Skeletal muscle satellite cell (primary cell): ENCODE measurements around the gene OOSP4A.

Experiments
- H3K27me3 ChIP-seq: 2 replicates; pipeline ENCODE4 v1.7.0; 2013; ENCODE audit warnings: low read length; ENCODE audit not compliant: control insufficient read depth, insufficient read depth
- H3K36me3 ChIP-seq: 2 replicates; pipeline ENCODE4 v1.7.0; 2013; ENCODE audit warnings: mild to moderate bottlenecking, control low read depth, low read length; ENCODE audit not compliant: insufficient read depth
- H3K4me1 ChIP-seq: 2 replicates; pipeline ENCODE4 v1.7.0; 2013; ENCODE audit warnings: low read length; ENCODE audit not compliant: control insufficient read depth, insufficient read depth
- H3K4me2 ChIP-seq: 2 replicates; pipeline ENCODE4 v1.7.0; 2013; ENCODE audit warnings: mild to moderate bottlenecking, low read length
- H3K4me3 ChIP-seq: 2 replicates; pipeline ENCODE4 v1.7.0; 2013; ENCODE audit warnings: low read length
- H3K9ac ChIP-seq: 2 replicates; pipeline ENCODE4 v1.7.0; 2013; ENCODE audit warnings: mild to moderate bottlenecking, low read depth, low read length, moderate library complexity
- H3K9me3 ChIP-seq: replicated peaks from 2 replicates; pipeline ENCODE4 v1.7.0; 2013; ENCODE audit warnings: mild to moderate bottlenecking, control low read depth, low read length

Gene OOSP4A

DNA sequence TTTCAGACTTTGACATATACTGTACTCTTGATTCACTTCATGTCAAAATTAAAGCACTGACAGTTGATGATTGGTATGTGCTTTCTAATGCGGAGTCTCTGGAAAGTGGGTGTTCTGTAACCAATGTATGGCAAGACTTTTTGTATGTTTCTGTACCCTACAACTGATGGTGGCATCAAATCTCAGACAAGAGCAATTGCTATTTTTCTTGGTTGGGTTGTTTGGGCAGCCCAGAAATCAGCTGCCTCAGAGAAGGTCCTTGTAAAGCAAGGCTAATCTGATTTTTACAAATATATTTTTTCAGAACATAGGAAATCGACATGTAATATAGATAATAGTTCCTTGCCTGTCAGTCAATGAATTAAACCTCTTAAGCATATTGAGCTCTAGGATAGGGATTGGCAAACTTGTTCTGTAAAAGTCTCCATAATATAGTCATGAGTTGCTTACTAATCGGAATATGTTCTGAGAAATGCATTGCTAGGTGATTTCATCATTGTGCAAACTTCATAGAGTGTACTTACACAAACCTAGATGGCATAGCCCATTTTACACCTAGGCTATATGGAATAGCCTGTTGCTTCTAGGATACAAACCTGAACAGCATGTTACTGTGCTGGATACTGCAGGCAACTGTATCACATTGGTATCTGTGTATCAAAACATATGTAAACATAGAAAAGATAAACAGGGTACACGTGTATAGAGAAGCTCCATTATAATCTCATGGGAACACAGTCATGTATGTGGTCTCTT, 10.2 kb upstream of the OOSP4A start:
- H3K4me2 ChIP-seq, result no peak overlapping the region
- no peaks in the 10 kb centered on the region for H3K27me3 ChIP-seq
- no peak overlapping the region for H3K9ac ChIP-seq
- no peaks in the 10 kb centered on the region for H3K36me3 ChIP-seq
- no peaks in the 10 kb centered on the region for H3K9me3 ChIP-seq
- no peaks in the 10 kb centered on the region for H3K4me1 ChIP-seq
- no peak overlapping the region for H3K4me3 ChIP-seq

DNA sequence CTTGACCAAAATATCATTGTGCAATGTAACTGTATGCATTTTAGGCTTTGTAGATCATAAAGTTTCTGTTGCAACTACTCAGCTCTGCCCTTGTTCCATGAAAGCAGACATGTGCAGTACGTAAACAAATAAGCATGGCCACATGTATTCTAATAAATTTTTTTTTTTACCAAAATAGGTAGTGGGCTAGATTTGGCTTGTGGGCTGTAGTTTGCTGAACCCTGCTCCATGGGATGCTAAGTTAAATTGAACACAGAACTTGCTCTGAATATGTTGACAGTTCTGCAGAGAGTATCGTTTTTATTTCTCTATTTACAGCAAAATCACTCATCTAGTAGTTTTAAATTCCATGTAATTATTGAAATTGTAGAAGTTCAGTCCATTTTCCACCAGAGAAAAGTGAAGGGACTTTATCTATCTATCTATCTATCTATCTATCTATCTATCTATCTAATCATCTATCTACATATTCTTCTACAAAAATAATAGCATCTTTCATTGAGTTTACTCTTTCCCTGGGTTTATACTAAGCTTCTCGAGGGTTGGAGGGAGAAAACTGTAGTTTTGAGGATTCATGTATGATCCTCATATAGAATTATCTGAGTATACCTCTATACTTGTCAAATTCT, 9.5 kb upstream of the OOSP4A start:
- Histone ChIP-seq H3K27me3 (no peaks in the 10 kb centered on the region), H3K9me3 (no peaks in the 10 kb centered on the region), H3K4me1 (no peaks in the 10 kb centered on the region), H3K9ac (no peak overlapping the region), H3K4me3 (no peak overlapping the region), H3K36me3 (no peaks in the 10 kb centered on the region), H3K4me2 (no peak overlapping the region)

DNA sequence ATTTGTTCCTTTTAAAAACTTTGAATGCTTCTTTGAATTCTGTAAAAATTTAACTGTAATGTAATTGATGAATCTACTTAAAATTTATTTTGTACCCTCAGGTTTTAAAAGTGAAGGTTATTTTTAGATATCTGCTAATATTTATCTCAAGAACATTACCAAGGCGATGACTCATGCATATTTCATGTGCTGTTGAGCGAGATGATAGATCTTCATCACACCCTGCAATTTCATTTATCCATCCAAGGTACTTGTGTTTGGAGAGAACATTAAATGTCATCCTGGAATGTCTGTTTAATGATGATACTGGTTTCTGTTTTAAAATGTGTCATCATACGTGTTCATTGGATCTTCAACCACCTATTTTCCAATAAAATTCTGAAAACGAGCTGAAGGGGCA, 6.7 kb upstream of the OOSP4A start:
- Histone ChIP-seq H3K4me2 (no peak overlapping the region), H3K9me3 (no peaks in the 10 kb centered on the region), H3K9ac (no peak overlapping the region), H3K36me3 (no peaks in the 10 kb centered on the region), H3K4me3 (no peak overlapping the region), H3K27me3 (no peaks in the 10 kb centered on the region), H3K4me1 (no peaks in the 10 kb centered on the region)

- H3K9ac ChIP-seq, result no peak overlapping the region
These were observed 3.1 kb upstream of the OOSP4A start for GRCh38 chr11:59960502-59961381.

DNA sequence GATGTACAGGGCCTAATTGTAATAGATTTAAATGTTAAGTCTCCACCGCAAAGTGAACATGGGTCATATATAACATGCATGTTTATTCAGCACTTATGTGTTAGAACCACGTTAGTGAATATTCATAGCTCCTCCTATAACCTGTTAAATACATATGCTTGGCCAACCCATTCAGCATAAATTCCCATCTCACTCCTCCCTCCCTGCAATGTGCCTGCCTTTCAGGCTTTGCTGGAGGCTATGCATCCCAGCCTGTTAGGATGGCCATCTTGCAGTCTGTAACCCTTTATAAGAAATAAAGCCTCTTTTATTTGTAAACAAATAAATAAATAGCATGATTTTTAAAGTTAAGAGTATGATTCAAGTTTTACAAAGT, 1.7 kb upstream of the OOSP4A start:
- no peaks in the 10 kb centered on the region for H3K9me3 ChIP-seq
- H3K4me1 ChIP-seq, result no peaks in the 10 kb centered on the region
- H3K9ac ChIP-seq, result no peak overlapping the region
- H3K27me3 ChIP-seq, result no peaks in the 10 kb centered on the region
- H3K36me3 ChIP-seq, result no peaks in the 10 kb centered on the region
- H3K4me3 ChIP-seq, result no peak overlapping the region
- no peak overlapping the region for H3K4me2 ChIP-seq

More at GRCh38 chr11:59960502-59961381, 3.1 kb upstream of the OOSP4A start:
- H3K27me3 ChIP-seq, result no peaks in the 10 kb centered on the region
- no peak overlapping the region for H3K4me3 ChIP-seq
- no peaks in the 10 kb centered on the region for H3K9me3 ChIP-seq
- H3K4me1 ChIP-seq, result no peaks in the 10 kb centered on the region
- no peaks in the 10 kb centered on the region for H3K36me3 ChIP-seq
- H3K4me2 ChIP-seq, result no peak overlapping the region

GRCh38 chr11:59965424-59965823, 1.6 kb downstream of the OOSP4A start:
- Histone ChIP-seq H3K9me3 (no peaks in the 10 kb centered on the region), H3K27me3 (no peaks in the 10 kb centered on the region), H3K4me2 (no peak overlapping the region)

DNA sequence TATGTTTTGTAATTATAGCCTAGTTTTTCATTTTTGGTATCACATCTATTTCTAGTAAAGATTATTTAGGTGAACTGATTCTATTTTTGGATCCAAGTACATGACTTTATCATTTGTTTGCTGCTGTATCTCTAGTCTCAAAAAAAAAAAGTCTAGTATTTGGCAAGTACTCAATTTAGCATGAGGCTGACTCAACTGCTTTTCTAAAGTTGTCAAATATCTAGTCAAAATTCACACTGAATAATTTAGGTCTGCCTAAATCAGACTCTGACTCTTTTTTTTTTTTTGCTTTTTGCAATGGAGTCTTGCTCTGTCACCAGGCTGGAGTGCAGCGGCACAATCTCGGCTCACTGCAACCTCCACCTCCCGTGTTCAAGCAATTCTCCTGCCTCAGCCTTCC, 2.4 kb downstream of the OOSP4A start:
- no peaks in the 10 kb centered on the region for H3K4me1 ChIP-seq
- H3K9me3 ChIP-seq, result no peaks in the 10 kb centered on the region
- no peak overlapping the region for H3K4me3 ChIP-seq
- H3K36me3 ChIP-seq, result no peaks in the 10 kb centered on the region
- no peak overlapping the region for H3K4me2 ChIP-seq
- no peaks in the 10 kb centered on the region for H3K27me3 ChIP-seq
- H3K9ac ChIP-seq, result no peak overlapping the region

More at GRCh38 chr11:59965424-59965823, 1.6 kb downstream of the OOSP4A start:
- Histone ChIP-seq H3K36me3 (no peaks in the 10 kb centered on the region), H3K9ac (no peak overlapping the region), H3K4me1 (no peaks in the 10 kb centered on the region), H3K4me3 (no peak overlapping the region)

DNA sequence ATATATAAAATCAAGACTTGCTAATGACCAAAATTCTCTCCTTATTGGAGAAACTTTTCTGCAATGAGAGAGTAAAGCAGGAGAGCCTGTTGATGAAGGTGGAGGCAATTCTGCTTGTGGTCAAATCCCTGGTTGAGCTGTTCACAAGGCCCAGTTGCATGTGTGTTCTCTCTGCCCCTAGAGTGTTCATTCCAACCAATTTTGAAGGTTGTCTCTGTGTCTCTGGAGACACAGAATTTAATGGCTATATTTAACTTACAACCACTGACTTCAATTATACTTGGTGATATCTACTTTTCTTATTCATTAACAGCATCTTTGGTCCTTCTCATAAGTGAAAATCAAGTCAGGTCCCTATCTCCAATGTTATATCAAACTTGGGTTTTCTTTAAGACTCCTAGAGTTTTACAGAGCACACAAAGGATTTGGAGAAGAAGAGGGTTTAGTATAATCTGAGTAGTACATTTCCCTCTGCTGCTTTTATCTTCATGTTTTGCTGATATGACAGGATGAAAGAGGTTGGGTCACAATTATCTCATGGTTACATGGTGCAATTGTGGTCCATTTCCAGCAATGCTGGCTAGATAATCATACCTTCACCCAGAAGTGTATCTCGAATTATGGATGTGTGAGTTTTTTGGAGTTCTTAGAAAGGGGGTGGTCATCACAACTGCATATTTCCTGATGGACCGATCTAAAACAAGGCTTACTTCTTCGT, 4.0 kb downstream of the OOSP4A start:
- Histone ChIP-seq H3K4me2 (no peak overlapping the region), H3K9me3 (no peaks in the 10 kb centered on the region), H3K9ac (no peak overlapping the region), H3K4me1 (no peaks in the 10 kb centered on the region), H3K27me3 (no peaks in the 10 kb centered on the region), H3K36me3 (no peaks in the 10 kb centered on the region), H3K4me3 (no peak overlapping the region)

DNA sequence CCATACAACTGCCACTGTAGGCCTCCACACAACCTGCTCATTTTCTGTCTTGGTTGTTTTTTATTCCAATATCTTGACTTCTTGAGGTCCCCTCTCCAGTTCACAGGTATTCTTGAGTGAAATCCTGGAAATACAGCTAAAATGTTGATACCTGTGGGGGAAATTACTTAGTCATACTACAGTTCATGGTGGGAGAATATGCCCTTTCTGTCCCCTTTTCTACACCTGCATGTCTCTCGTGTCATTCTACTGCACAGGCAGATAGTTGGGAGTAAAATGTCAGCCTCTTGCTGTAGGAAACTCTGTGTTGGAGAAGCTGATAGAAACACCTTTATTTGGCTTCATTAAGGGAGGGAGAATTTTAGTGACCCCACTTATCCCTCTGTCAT, 4.6 kb downstream of the OOSP4A start:
- Histone ChIP-seq H3K9ac (no peak overlapping the region), H3K4me3 (no peak overlapping the region), H3K4me2 (no peak overlapping the region), H3K36me3 (no peaks in the 10 kb centered on the region), H3K9me3 (no peaks in the 10 kb centered on the region), H3K27me3 (no peaks in the 10 kb centered on the region), H3K4me1 (no peaks in the 10 kb centered on the region)

GRCh38 chr11:59973097-59973496, 9.3 kb downstream of the OOSP4A start:
- Histone ChIP-seq H3K9me3 (no peaks in the 10 kb centered on the region), H3K4me3 (no peak overlapping the region), H3K9ac (no peak overlapping the region), H3K27me3 (no peaks in the 10 kb centered on the region), H3K4me1 (no peaks in the 10 kb centered on the region), H3K36me3 (no peaks in the 10 kb centered on the region), H3K4me2 (no peak overlapping the region)

- Histone ChIP-seq H3K36me3 (no peaks in the 10 kb centered on the region), H3K4me2 (no peak overlapping the region), H3K4me1 (no peaks in the 10 kb centered on the region), H3K4me3 (no peak overlapping the region), H3K9ac (no peak overlapping the region), H3K9me3 (no peaks in the 10 kb centered on the region), H3K27me3 (no peaks in the 10 kb centered on the region)
These were observed 17.4 kb downstream of the OOSP4A start for GRCh38 chr11:59981106-59981770.
